HTR-8/SVneo (cell line): ENCODE data around the gene KIRREL2.

Source experiments
- DNase-seq: peaks from one replicate; pipeline ENCODE4 v3.0.0; 2011; ENCODE audit warnings: low spot score, mixed read lengths; ENCODE audit not compliant: insufficient read length
- FAIRE-seq: peaks from 2 replicates; lab custom pipeline; 2011; peaks lifted over from hg19 to GRCh38; lab: Jason Lieb, UNC

KIRREL2 gene

GRCh38 chr19:35911790-35912189, 55.1 kb downstream of the KIRREL2 start:
- no peak for FAIRE-seq
- DNase-seq: no peak

GRCh38 chr19:35913589-35913988, 56.9 kb downstream of the KIRREL2 start:
- DNase-seq (no peak), FAIRE-seq (no peak)

GRCh38 chr19:35915443-35915842, 58.7 kb downstream of the KIRREL2 start:
- no peak for DNase-seq
- no peak for FAIRE-seq
